AG10803 (cell line): ENCODE results near the gene SZT2.

Source experiments
- DNase-seq: peaks from one replicate; pipeline ENCODE4 v3.0.0; 2010; ENCODE audit warnings: low read depth
- H3K4me3 ChIP-seq: 2 replicates; pipeline ENCODE4 v1.5.1; 2011; ENCODE audit warnings: mild to moderate bottlenecking, low read length, control low read depth
- CTCF ChIP-seq: conservative IDR thresholded peaks from 2 replicates; pipeline ENCODE4 v1.5.1; 2011; ENCODE audit warnings: mild to moderate bottlenecking, low read length, control low read depth, inconsistent platforms

The SZT2 gene

GRCh38 chr1:43360616-43361015 is 29.1 kb upstream of the SZT2 start:
- DNase-seq: no peak
- TF ChIP-seq CTCF: no peak
- H3K4me3 ChIP-seq: peak overlapping the region; percentile 68

DNA sequence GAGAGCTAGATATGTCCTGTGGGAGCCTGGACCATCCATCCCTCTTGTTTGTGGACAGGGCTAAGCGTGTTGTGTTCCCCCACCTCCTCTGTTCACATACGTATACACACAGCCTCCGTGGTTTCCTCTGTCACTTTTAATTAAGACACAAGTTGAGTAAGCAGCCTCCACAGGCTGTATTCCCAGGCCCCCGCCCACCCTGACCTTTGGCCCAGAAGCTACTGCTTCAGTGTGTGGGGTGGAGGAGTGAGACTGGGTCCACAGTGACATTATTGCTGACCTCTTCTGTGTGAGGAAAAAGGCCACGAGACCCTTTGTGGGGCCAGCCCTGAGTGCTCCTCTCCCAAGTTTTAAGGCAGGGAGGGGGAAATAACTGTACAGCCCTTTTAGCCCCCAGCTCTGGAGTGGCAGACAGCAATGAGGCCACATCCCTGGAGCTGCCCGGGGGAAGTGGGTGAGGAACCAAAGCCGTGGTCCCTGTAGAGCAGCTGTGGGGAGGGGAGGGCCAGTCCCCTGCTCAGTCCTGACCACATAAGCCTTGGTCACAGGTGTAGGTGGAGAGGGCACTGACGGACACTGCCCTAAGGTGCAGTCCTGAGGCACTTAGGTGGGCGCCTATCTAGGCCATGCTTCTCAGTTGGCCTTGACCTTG is 26.3 kb upstream of the SZT2 start:
- no peak for TF ChIP-seq CTCF
- no peak for DNase-seq
- no peak overlapping the region for H3K4me3 ChIP-seq

DNA sequence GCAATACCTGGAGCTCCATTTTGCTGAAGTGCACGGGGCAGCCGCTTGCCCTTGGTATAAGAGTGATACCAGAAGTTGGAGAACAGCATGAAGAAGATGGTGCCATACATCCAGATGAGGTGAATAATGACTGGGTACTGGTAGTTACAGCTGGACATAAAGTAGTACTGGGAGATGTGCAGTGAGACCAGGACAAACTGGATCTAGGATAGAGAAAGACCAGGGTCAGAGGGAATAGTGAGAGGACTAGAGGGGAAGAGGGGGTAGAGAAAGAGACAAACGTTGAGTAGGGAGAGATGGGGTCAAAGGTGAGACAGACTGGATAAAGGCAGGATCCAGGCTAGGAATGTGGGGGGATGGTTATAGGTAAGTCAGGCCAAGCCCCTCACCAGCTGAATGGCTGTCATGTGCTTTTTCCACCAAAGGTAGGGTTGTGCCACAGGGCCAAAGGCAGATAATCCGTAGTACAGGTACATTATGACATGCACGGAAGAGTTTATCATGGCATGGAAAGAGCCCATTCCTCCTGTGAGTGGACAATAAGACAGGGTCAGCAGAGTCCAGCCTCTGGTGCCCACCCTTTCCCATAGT is 25.7 kb upstream of the SZT2 start:
- no peak overlapping the region for H3K4me3 ChIP-seq
- no peak for DNase-seq
- no peak for TF ChIP-seq CTCF

DNA sequence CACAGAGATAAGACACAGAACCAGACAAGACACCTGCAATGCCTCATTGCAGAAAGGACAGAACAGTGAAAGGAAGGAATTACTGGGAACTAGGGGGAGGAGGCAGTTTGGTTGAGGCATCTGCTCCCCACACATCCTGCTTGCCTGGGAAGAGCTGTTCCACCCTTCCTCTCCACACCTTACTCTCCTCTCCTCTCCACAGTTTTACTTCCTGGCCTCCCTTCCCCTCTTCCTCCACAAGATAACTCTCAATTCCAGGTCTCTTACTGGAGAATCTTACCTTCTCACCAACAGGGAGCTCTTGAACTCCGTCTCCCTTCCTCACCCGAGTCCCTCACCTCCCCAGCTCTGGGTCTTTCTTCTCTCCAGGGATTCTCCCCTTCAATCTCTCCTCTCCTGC is 24.0 kb upstream of the SZT2 start:
- TF ChIP-seq CTCF: no peak
- no peak for DNase-seq
- no peak overlapping the region; the same call in 1 of the 2 replicates for H3K4me3 ChIP-seq

GRCh38 chr1:43366179-43366578 is 23.5 kb upstream of the SZT2 start:
- H3K4me3 ChIP-seq: peak overlapping the region; percentile 92
- no peak for TF ChIP-seq CTCF
- no peak for DNase-seq

GRCh38 chr1:43366601-43367025 is 23.1 kb upstream of the SZT2 start:
- no peak for TF ChIP-seq CTCF
- H3K4me3 ChIP-seq: peak overlapping the region; percentile 92
- DNase-seq: no peak
